ENCODE data around the gene INPP1.

DNA sequence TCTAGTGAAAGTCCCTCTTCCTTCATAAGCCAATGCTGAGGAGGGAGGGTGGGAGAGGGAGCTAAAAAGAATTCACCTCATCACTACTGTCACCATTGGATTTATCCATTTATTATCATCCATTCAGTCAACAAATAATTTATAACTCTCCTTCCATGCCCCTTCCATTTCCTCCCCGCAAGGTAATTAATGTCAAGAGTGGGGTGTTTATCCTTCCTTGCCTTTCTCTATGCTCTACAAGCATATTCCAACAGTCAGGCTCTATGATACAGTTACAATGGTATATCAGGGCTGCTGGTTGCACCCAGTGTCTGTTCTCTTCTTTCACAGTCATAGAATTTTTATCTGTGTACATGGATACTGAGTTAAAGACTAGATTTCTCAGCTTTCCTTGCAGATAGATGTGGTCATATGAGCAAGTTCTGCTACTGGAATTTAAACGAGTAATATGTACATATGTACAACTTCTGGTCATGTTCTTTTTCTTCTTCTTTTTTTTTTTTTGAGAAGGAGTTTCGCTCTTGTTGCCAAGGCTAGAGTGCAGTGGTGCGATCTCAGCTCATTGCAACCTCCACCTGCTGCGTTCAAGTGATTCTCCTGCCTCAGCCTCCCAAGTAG lies 59.7 kb downstream of the INPP1 start:
- TF ChIP-seq POLR2A (IDR thresholded peaks at IDR 0.05), result no peak
- TF ChIP-seq, protein P1, sequence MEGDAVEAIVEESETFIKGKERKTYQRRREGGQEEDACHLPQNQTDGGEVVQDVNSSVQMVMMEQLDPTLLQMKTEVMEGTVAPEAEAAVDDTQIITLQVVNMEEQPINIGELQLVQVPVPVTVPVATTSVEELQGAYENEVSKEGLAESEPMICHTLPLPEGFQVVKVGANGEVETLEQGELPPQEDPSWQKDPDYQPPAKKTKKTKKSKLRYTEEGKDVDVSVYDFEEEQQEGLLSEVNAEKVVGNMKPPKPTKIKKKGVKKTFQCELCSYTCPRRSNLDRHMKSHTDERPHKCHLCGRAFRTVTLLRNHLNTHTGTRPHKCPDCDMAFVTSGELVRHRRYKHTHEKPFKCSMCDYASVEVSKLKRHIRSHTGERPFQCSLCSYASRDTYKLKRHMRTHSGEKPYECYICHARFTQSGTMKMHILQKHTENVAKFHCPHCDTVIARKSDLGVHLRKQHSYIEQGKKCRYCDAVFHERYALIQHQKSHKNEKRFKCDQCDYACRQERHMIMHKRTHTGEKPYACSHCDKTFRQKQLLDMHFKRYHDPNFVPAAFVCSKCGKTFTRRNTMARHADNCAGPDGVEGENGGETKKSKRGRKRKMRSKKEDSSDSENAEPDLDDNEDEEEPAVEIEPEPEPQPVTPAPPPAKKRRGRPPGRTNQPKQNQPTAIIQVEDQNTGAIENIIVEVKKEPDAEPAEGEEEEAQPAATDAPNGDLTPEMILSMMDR (IDR thresholded peaks at IDR 0.05), result no peak
